Subcutaneous adipose tissue (tissue), 4 donors: ENCODE data around the gene UBE2Q1. TPM values are rescaled to one million over a fixed set of nuclear protein-coding genes. Genes with fewer than 3 reads are reported as not detected.

ENCODE experiments used
- CTCF ChIP-seq: fragments of 450-650 bp; IDR thresholded peaks from one replicate; pipeline ENCODE4 v1.5.1; 2016; ENCODE audit warnings: low read depth, mild to moderate bottlenecking, control low read depth, antibody characterized with exemption, moderate library complexity
- total RNA-seq, 4 donors: library from RNA; depleted of rRNA; stranded (reverse); fragments of >200 nt; gene quantifications; one replicate each; pipeline ENCODE4 v1.1.0, GENCODE V29; 2016

UBE2Q1 gene
- total RNA-seq, 4 donors from 2014 or later = 18.5 to 42.2 (median 24.7) TPM

- no peak for TF ChIP-seq CTCF
Measured at GRCh38 chr1:154520333-154520732, 38.1 kb downstream of the UBE2Q1 start.

- TF ChIP-seq CTCF = no peak
Measured at GRCh38 chr1:154519591-154519991, 38.9 kb downstream of the UBE2Q1 start.

DNA sequence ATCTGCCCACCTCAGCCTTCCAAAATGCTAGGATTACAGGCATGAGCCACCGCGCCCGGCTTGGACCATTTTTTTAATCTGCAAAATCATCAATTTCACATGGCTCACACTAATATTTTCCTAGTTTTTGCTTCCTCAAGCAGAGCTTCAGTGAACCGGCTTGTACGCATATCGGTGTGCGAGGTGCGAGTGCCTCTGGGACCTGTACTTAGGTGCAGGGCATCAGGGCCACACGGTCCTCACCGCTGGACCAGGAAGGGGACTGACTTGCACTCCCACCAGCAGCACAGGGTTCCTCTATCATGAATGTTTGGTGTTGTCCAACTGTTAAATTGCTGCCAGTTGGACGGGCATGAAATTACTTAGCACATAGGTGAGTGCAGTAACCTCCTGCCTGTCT lies 40.8 kb downstream of the UBE2Q1 start:
- TF ChIP-seq CTCF = no peak

GRCh38 chr1:154514066-154514553 lies 44.4 kb downstream of the UBE2Q1 start:
- TF ChIP-seq CTCF = no peak

DNA sequence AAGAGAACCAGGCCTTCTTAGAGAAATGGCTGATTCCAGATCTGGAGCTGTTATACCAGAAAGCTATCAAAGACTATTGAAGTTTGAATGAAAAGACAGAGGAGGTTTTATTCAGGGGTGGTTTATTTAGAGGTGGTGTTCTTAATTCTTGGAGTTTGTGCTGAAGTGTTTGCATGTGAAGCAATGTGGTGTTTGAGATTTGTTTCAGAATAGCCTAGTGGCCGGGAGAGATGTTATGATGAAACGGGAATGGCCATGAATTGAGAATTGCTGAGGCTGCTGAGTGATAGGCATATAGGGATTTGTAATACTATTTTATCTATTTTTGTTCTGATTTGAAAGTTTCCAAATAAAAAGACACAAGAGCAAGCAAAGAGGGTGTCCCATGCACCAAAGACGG lies 45.7 kb downstream of the UBE2Q1 start:
- TF ChIP-seq CTCF = no peak

- no peak for TF ChIP-seq CTCF
Measured at GRCh38 chr1:154503898-154504297, 54.6 kb downstream of the UBE2Q1 start.

DNA sequence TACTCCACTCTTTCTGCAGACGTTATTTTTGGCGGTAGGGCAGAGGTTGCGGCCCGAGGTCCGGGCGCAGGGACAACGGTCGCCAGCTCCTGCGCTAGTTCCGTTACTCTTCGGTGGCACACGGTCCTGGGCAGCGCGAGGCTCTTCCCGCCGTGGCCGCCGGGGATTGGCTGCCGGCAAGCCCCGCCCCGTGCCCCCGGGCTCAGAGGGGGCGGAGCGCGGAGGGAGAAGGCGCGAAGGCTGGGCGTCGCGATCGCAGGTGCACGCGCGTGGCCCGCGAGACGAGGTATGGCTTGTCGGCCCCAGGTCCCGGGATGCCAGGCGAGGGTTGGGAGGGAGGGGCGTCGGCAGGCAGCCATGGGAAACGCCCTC lies 55.7 kb downstream of the UBE2Q1 start:
- TF ChIP-seq CTCF = no peak
